Body of pancreas (tissue), 4 donors: ENCODE measurements around the gene ZEB2. TPM values are rescaled to one million over a fixed set of nuclear protein-coding genes. Genes with fewer than 3 reads are reported as not detected.

ENCODE experiments used
- ATAC-seq: fragments of 150-250 bp; one replicate; pipeline ENCODE4 v1.9.1; 2016
- DNase-seq, 4 donors: peaks; one replicate each; pipeline ENCODE4 v3.0.0-alpha.2; 2019
- H3K27ac ChIP-seq, 4 donors: fragments of 200-600 bp; sonication (generic); 1 replicate in 3 of 4; 2 replicates in 1 of 4; pipeline versions ENCODE4 v1.5.1 to v1.6.1; 2016 to 2019; ENCODE audit warnings: mild to moderate bottlenecking in 1 of 4, mixed read lengths in 1 of 4, moderate library complexity in 1 of 4
- H3K27me3 ChIP-seq, 2 donors: fragments of 200-600 bp; sonication (generic); one replicate each; pipeline ENCODE4 v1.6.0; 2016; ENCODE audit warnings: mild to moderate bottlenecking in 1 of 2
- H3K36me3 ChIP-seq, 2 donors: fragments of 200-600 bp; sonication (generic); replicated peaks in 1 of 2; 2 replicates each; pipeline ENCODE4 v1.5.1; 2016; ENCODE audit warnings: low read depth in 2 of 2; ENCODE audit not compliant: insufficient read depth in 1 of 2
- H3K4me1 ChIP-seq: fragments of 200-600 bp; sonication (generic); one replicate; pipeline ENCODE4 v1.6.0; 2016
- H3K4me3 ChIP-seq, 2 donors: fragments of 200-600 bp; sonication (generic); 1 replicate in 1 of 2; 2 replicates in 1 of 2; pipeline ENCODE4 v1.5.1; 2016 to 2019
- H3K9me3 ChIP-seq, 3 donors: fragments of 200-600 bp; sonication (generic); 1 replicate in 2 of 3; 2 replicates in 1 of 3; pipeline ENCODE4 v1.5.1; 2016
- CTCF ChIP-seq, 7 experiments: fragments of 450-650 bp in 4 of 7; fragments of 200-600 bp in 3 of 7; sonication (generic) in 3 of 7; IDR thresholded peaks; one replicate each; pipeline ENCODE4 v1.5.1; 2016 to 2019; ENCODE audit warnings: antibody characterized with exemption in 7 of 7
- POLR2A ChIP-seq, 3 donors: fragments of 450-650 bp; IDR thresholded peaks; one replicate each; pipeline ENCODE4 v1.6.1; 2016; ENCODE audit warnings: antibody characterized with exemption in 3 of 3, mild to moderate bottlenecking in 2 of 3
- WGBS, 2 donors: methylation state at CpG; one replicate each; pipeline ENCODE4 v1.1.5; 2017; 5-methylcytosine and 5-hydroxymethylcytosine counted together
- intact Hi-C: fragments of 100-400 bp; cut with DNase I; formaldehyde crosslinking; loops from one replicate; pipeline ENCODE4 v1.15.1; 2023
- total RNA-seq, 2 donors: library from RNA; depleted of rRNA; stranded (reverse); fragments of >200 nt; gene quantifications; one replicate each; pipeline ENCODE4 v1.1.0, GENCODE V29; 2016

Gene ZEB2
- total RNA-seq, 2 donors from 2014 or later: 18.5 to 24.6 TPM

GRCh38 chr2:144468823-144469595 lies 50.9 kb downstream of the ZEB2 start:
- Histone ChIP-seq H3K27ac (no peak overlapping the region), H3K27me3 (no peaks in the 10 kb centered on the region), H3K9me3 (no peaks in the 10 kb centered on the region), H3K4me1 (no peaks in the 10 kb centered on the region), H3K36me3 (no peaks in the 10 kb centered on the region), H3K4me3 (no peak overlapping the region)
- 60 to 70% methylated on average over 4 of the region's 4 CpGs for WGBS, 2 donors
- DNase-seq: no peak
- ATAC-seq: no peak
- intact Hi-C loops: no loop called here
- TF ChIP-seq CTCF (IDR thresholded peaks at IDR 0.05): no peak
- TF ChIP-seq POLR2A (IDR thresholded peaks at IDR 0.05): no peak

GRCh38 chr2:144467502-144468137 lies 52.3 kb downstream of the ZEB2 start:
- Histone ChIP-seq H3K27ac (no peak overlapping the region), H3K27me3 (no peaks in the 10 kb centered on the region), H3K36me3 (no peaks in the 10 kb centered on the region), H3K9me3 (no peaks in the 10 kb centered on the region), H3K4me3 (no peak overlapping the region), H3K4me1 (no peaks in the 10 kb centered on the region)
- DNase-seq (no peak), ATAC-seq (no peak)
- TF ChIP-seq POLR2A (IDR thresholded peaks at IDR 0.05): no peak
- TF ChIP-seq CTCF (IDR thresholded peaks at IDR 0.05): no peak
- intact Hi-C loops: no loop called here
- WGBS, 2 donors: 85 to 91% methylated on average over 4 of the region's 4 CpGs

- Histone ChIP-seq H3K4me1 (no peaks in the 10 kb centered on the region), H3K4me3 (no peak overlapping the region), H3K27me3 (no peaks in the 10 kb centered on the region), H3K27ac (no peak overlapping the region), H3K9me3 (no peaks in the 10 kb centered on the region), H3K36me3 (no peaks in the 10 kb centered on the region)
- 86 to 88% methylated on average over 10 of the region's 10 CpGs for WGBS, 2 donors
- DNase-seq: no peak
- no peak for ATAC-seq
- TF ChIP-seq POLR2A (IDR thresholded peaks at IDR 0.05): no peak
- no peak for TF ChIP-seq CTCF (IDR thresholded peaks at IDR 0.05)
- intact Hi-C loops: no loop called here
Observed at GRCh38 chr2:144466637-144467036, 53.3 kb downstream of the ZEB2 start.

- TF ChIP-seq POLR2A (IDR thresholded peaks at IDR 0.05): no peak
- TF ChIP-seq CTCF (IDR thresholded peaks at IDR 0.05): no peak
- no peak overlapping the region for H3K27ac ChIP-seq
- WGBS, 2 donors: 91 to 93% methylated on average over 9 of the region's 9 CpGs
Observed at GRCh38 chr2:144465749-144466148, 54.2 kb downstream of the ZEB2 start.

More at GRCh38 chr2:144465749-144466148, 54.2 kb downstream of the ZEB2 start:
- ATAC-seq (no peak), DNase-seq (no peak)
- H3K36me3 ChIP-seq: no peaks in the 10 kb centered on the region
- intact Hi-C loops: no loop called here
- no peak overlapping the region for H3K4me3 ChIP-seq
- no peaks in the 10 kb centered on the region for H3K27me3 ChIP-seq
- H3K4me1 ChIP-seq: no peaks in the 10 kb centered on the region
- no peaks in the 10 kb centered on the region for H3K9me3 ChIP-seq
